PC-9 (cell line): ENCODE data around the gene NXF2.

ENCODE experiments used
- CTCF ChIP-seq: fragments of 200-600 bp; sonication (generic); conservative IDR thresholded peaks from 2 replicates; pipeline ENCODE4 v1.6.1; 2017; ENCODE audit warnings: mixed run types, antibody characterized with exemption, mild to moderate bottlenecking, moderate library complexity
- EZH2 ChIP-seq: fragments of 200-600 bp; sonication (generic); IDR thresholded peaks from 2 replicates; pipeline ENCODE4 v1.8.0; 2017; ENCODE audit warnings: antibody characterized with exemption, low read depth

DNA sequence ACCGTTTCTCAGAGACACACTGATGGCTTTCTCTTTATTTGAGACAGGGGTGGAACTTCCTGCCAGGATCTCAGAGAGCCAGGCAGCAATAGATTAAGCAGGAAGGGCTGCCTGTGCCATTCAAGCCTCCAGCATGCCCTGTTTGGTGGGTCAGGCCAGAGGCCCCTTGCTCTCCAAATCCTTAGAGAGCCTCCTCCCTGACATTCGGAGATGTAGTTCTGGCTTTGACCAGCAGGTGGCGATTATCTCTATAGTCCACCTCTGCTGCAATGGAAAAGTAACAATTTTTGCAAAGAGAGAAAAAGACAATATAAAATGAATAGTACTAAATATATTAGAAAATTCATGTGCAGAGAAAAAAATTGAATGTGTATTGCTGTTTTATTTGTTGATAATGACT is 98.9 kb downstream of the NXF2 start:
- TF ChIP-seq CTCF, result peak; percentile 78
- no peak for TF ChIP-seq EZH2
